Aorta (tissue), 5 donors: Measurements from ENCODE around the gene BAIAP2L2. TPM values are rescaled to one million over a fixed set of nuclear protein-coding genes. Genes with fewer than 3 reads are reported as not detected.
"Not testable (repeated sequence)": the region's sequence is repeated elsewhere in the genome, so short reads cannot be mapped to it uniquely, and the experiment has no call there.

ENCODE experiments used
- ATAC-seq: fragments of 200-7000 bp; cut with Tn5 transposase; one replicate; pipeline ENCODE4 v1.9.1; 2022; ENCODE audit warnings: moderate library complexity; ENCODE audit not compliant: low FRiP score
- DNase-seq, 2 donors: peaks; one replicate each; pipeline ENCODE4 v3.0.0-alpha.2; 2020
- H3K27ac ChIP-seq, 2 donors: one replicate each; pipeline ENCODE4 v1.5.1; 2013; ENCODE audit warnings: low read length in 2 of 2, mild to moderate bottlenecking in 2 of 2, moderate library complexity in 2 of 2, control low read depth in 1 of 2, inconsistent platforms in 1 of 2, low read depth in 1 of 2
- H3K27me3 ChIP-seq, 2 donors: one replicate each; pipeline ENCODE4 v1.6.1; 2013; ENCODE audit warnings: control low read depth in 1 of 2, low read length in 1 of 2, mild to moderate bottlenecking in 1 of 2, moderate library complexity in 1 of 2; ENCODE audit not compliant: insufficient read depth in 2 of 2, control insufficient read depth in 1 of 2
- H3K36me3 ChIP-seq, 2 donors: one replicate each; pipeline ENCODE4 v1.6.1; 2013; ENCODE audit warnings: control low read depth in 1 of 2, low read length in 1 of 2, mild to moderate bottlenecking in 1 of 2; ENCODE audit not compliant: insufficient read depth in 2 of 2, control insufficient read depth in 1 of 2
- H3K4me1 ChIP-seq, 2 donors: one replicate each; pipeline ENCODE4 v1.6.1; 2013; ENCODE audit warnings: low read length in 2 of 2, control low read depth in 1 of 2, mild to moderate bottlenecking in 1 of 2, moderate library complexity in 1 of 2; ENCODE audit not compliant: insufficient read depth in 2 of 2, control insufficient read depth in 1 of 2
- H3K4me3 ChIP-seq, 2 donors: one replicate each; pipeline ENCODE4 v1.5.1; 2013; ENCODE audit warnings: low read length in 2 of 2, control low read depth in 1 of 2, mild to moderate bottlenecking in 1 of 2
- H3K9me3 ChIP-seq: one replicate; pipeline ENCODE4 v1.6.1; 2013; ENCODE audit warnings: mild to moderate bottlenecking, low read length; ENCODE audit not compliant: control insufficient read depth
- WGBS, 2 donors: extraction: QIAGEN DNeasy Blood & Tissue Kit; methylation state at CpG; one replicate each; pipeline ENCODE4 v1.1.7; 2013; 5-methylcytosine and 5-hydroxymethylcytosine counted together
- intact Hi-C, 2 donors: fragments of 100-400 bp; cut with DNase I; formaldehyde crosslinking; loops; one replicate each; pipeline versions ENCODE4 v1.14.2 to v1.15.0; 2022
- long read RNA-seq, 2 donors: library from polyadenylated mRNA; unstranded; transcript quantifications; one replicate each; pipeline ENCODE4 v2.0.0, GENCODE V29; 2020 to 2021
- polyA plus RNA-seq, 2 donors: library from polyadenylated mRNA; stranded (reverse); fragments of 200-250 nt; gene quantifications; one replicate each; pipeline ENCODE4 v1.2.3, GENCODE V29; 2013
- total RNA-seq, 2 donors: library from RNA; stranded (reverse); fragmentation: NEBNext Ultra II Directional; extraction: Animal tissue kit (Norgen Biotek cat#: 25700); gene quantifications; one replicate each; pipeline ENCODE4 v1.2.1, GENCODE V29; 2021
- donor health status: healthy with polysubstance abuse.
- donor health status: Bipolar disorder and iron deficiency.
- donor health status: DM: no; HTN: no; CAD: no.
- donor health status: DM: no; HTN: no; CAD: no.
- donor health status: DM: yes; HTN: yes; CAD: no.

The BAIAP2L2 gene, protein sequence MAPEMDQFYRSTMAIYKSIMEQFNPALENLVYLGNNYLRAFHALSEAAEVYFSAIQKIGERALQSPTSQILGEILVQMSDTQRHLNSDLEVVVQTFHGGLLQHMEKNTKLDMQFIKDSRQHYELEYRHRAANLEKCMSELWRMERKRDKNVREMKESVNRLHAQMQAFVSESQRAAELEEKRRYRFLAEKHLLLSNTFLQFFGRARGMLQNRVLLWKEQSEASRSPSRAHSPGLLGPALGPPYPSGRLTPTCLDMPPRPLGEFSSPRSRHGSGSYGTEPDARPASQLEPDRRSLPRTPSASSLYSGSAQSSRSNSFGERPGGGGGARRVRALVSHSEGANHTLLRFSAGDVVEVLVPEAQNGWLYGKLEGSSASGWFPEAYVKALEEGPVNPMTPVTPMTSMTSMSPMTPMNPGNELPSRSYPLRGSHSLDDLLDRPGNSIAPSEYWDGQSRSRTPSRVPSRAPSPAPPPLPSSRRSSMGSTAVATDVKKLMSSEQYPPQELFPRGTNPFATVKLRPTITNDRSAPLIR
- total RNA-seq, result under 1 TPM; 0.26 to 0.48 TPM
- polyA plus RNA-seq, result 10 to 100 TPM in 1 of 2 donors, 1 to 10 TPM in 1; 2.3 to 11.9 TPM
- long read RNA-seq, donor 1, partial matches to known transcripts, result 0 of 23 reads
- long read RNA-seq, donor 1, other reads (novel, unspliced or antisense), result 23 of 23 reads
- long read RNA-seq, donor 2, partial matches to known transcripts, result 0 of 24 reads
- long read RNA-seq, donor 2, other reads (novel, unspliced or antisense), result 24 of 24 reads

DNA sequence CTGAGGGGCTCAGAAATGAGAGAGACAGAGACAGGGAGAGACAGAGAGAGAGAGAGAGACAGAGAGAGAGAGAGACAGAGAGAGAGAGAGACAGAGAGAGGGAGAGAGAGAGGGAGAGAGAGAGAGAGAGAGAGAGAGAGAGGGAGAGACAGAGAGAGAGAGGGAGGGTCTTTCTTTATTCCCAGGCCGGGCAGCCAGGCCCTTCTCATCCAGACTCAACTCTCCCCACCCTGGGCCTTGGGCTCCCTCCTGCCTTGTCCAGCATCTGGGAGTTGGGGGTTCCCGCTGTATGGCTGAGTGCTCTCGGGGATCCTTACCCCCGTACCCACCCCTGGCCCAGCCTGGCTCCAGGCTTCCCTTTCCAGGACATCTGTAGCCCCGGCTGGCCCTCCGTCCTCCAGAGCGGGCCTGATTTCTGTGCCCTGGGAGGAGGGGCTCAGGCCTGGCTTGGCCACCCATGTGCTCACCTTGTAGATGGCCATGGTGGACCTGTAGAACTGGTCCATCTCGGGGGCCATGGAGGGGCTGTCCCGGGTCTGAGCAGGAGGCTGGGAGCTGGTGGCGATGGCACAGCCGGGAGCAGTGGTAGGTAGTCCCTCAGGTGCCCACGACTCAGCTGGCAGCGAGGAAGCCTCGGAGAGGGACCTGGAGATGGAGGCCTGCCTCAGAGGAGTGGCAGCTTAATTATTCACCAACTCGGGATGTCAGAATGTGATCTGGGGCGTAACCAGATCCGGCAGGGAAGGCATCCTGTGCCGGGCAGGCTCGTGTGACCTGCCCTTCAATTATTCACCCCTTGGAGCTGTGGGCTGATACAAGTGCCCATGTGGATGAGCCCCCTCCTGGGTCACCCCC, at the start of gene BAIAP2L2:
TSS of gene BAIAP2L2 (minus strand) at position 677 of the 855 bp plus-strand sequence. CDS start at position 518, 159 bp downstream.
- ATAC-seq (no peak), DNase-seq (peak in 1 of 2 donors; percentile 71)
- Histone ChIP-seq H3K27me3 (no peaks in the 10 kb centered on the region), H3K36me3 (no peaks in the 10 kb centered on the region), H3K4me1 (no peaks in the 10 kb centered on the region), H3K4me3 (no peak within 1 kb of the TSS), H3K9me3 (no peaks in the 10 kb centered on the region), H3K27ac (no peak within 1 kb of the TSS)
- intact Hi-C loops, result loop anchor here in 1 of 2 donors (5.0 kb wide), 1 partner anchor 72 kb away; the partner anchor contains the start of gene PLA2G6
- WGBS, 2 donors, result 83 to 90% methylated on average over 19 of the region's 19 CpGs

- H3K27me3 ChIP-seq, result no peaks in the 10 kb centered on the region
- no peaks in the 10 kb centered on the region for H3K36me3 ChIP-seq
- 93 to 99% methylated on average over 1 of the region's 1 CpG for WGBS, 2 donors
- ATAC-seq, result no peak
- no peaks in the 10 kb centered on the region for H3K4me1 ChIP-seq
- H3K9me3 ChIP-seq, result no peaks in the 10 kb centered on the region
- DNase-seq, result no peak
- no peak overlapping the region for H3K4me3 ChIP-seq
- H3K27ac ChIP-seq, result no peak overlapping the region
- intact Hi-C loops, result no loop called here
Measured at GRCh38 chr22:38155703-38156102, 45.2 kb upstream of the BAIAP2L2 start.

DNA sequence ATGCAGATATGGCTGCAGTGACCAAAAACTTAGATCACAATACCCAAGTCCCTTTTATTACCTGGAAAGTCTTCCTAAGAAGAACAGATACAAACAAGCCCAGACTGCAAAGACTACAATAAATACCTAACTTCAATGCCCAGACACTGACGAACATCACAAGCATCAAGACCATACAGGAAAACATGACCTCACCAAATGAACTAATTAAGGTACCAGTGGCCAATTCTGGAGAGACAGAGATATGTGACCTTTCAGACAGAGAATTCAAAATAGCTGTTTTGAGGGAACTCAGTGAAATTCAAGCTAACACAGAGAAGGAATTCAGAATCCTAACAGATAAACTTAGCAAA, 44.1 kb upstream of the BAIAP2L2 start:
- H3K4me3 ChIP-seq, intact Hi-C loops, H3K9me3 ChIP-seq, H3K36me3 ChIP-seq, H3K4me1 ChIP-seq, H3K27ac ChIP-seq, ATAC-seq, H3K27me3 ChIP-seq, DNase-seq: not testable (repeated sequence)
- WGBS, 2 donors, result 68 to 69% methylated on average over 1 of the region's 1 CpG

GRCh38 chr22:38153821-38154562, 43.5 kb upstream of the BAIAP2L2 start:
- Histone ChIP-seq H3K4me1 (no peaks in the 10 kb centered on the region), H3K36me3 (no peaks in the 10 kb centered on the region), H3K4me3 (no peak overlapping the region), H3K9me3 (no peaks in the 10 kb centered on the region), H3K27ac (no peak overlapping the region), H3K27me3 (no peaks in the 10 kb centered on the region)
- DNase-seq (peak in 1 of 2 donors; percentile 55), ATAC-seq (no peak)
- intact Hi-C loops, result no loop called here
- WGBS, 2 donors, result 43% methylated on average over 4 of the region's 4 CpGs

GRCh38 chr22:38151126-38151500, 40.6 kb upstream of the BAIAP2L2 start:
- H3K27me3 ChIP-seq, result no peaks in the 10 kb centered on the region
- 92 to 96% methylated on average over 8 of the region's 8 CpGs for WGBS, 2 donors
- H3K4me3 ChIP-seq, result no peak overlapping the region
- no peaks in the 10 kb centered on the region for H3K36me3 ChIP-seq
- intact Hi-C loops, result no loop called here
- no peaks in the 10 kb centered on the region for H3K4me1 ChIP-seq
- no peak overlapping the region for H3K27ac ChIP-seq
- DNase-seq, result no peak
- ATAC-seq, result no peak
- H3K9me3 ChIP-seq, result no peaks in the 10 kb centered on the region

- no peak overlapping the region for H3K27ac ChIP-seq
- intact Hi-C loops, result no loop called here
- WGBS, 2 donors, result 91 to 92% methylated on average over 5 of the region's 5 CpGs
- DNase-seq, result peak in 1 of 2 donors; percentile 14
- no peaks in the 10 kb centered on the region for H3K4me1 ChIP-seq
- no peak for ATAC-seq
- no peaks in the 10 kb centered on the region for H3K27me3 ChIP-seq
- no peak overlapping the region for H3K4me3 ChIP-seq
- no peaks in the 10 kb centered on the region for H3K9me3 ChIP-seq
- H3K36me3 ChIP-seq, result no peaks in the 10 kb centered on the region
Measured at GRCh38 chr22:38148245-38148644, 37.8 kb upstream of the BAIAP2L2 start.

- H3K9me3 ChIP-seq, H3K4me3 ChIP-seq, ATAC-seq, H3K27me3 ChIP-seq, H3K4me1 ChIP-seq, H3K27ac ChIP-seq, H3K36me3 ChIP-seq, intact Hi-C loops: not testable (repeated sequence)
- 85 to 91% methylated on average over 3 of the region's 3 CpGs for WGBS, 2 donors
- DNase-seq, result peak in 1 of 2 donors; percentile 6
Measured at GRCh38 chr22:38146166-38146565, 35.7 kb upstream of the BAIAP2L2 start.

GRCh38 chr22:38144025-38144405, 33.5 kb upstream of the BAIAP2L2 start:
- ATAC-seq, result no peak
- Histone ChIP-seq H3K36me3 (no peaks in the 10 kb centered on the region), H3K4me1 (no peaks in the 10 kb centered on the region), H3K4me3 (no peak overlapping the region), H3K9me3 (no peaks in the 10 kb centered on the region), H3K27me3 (no peaks in the 10 kb centered on the region), H3K27ac (no peak overlapping the region)
- 95 to 97% methylated on average over 5 of the region's 5 CpGs for WGBS, 2 donors
- intact Hi-C loops, result no loop called here
- DNase-seq, result peak in 1 of 2 donors; percentile 65
